ENCODE results near the gene IFT80. TPM values are rescaled to one million over a fixed set of nuclear protein-coding genes. Genes with fewer than 3 reads are reported as not detected.

The IFT80 gene
- total RNA-seq, 4 donors from 2014 or later: 5.5 to 11.9 (median 9.7) TPM

GRCh38 chr3:160395297-160395696, 3.7 kb downstream of the IFT80 start:
- Histone ChIP-seq H3K27ac (replicated peaks in 1 of 4) (no peak overlapping the region), H3K27me3 (no peaks in the 10 kb centered on the region), H3K4me1 (peaks cover 5 to 14% (median 13%) of the 10 kb centered on the region in 4 donors), H3K9me3 (no peaks in the 10 kb centered on the region), H3K36me3 (peaks cover 0 to 2% (median 0%) of the 10 kb centered on the region in 4 donors), H3K4me3 (no peak overlapping the region)
- intact Hi-C loops (cut with DNase I): loop anchor here (10.0 kb wide), 1 partner anchor 830 kb away; the partner anchor contains the start of gene NMD3
- no peak for DNase-seq (ENCODE audit: extremely low spot score)
- TF ChIP-seq POLR2AphosphoS5 (IDR thresholded peaks at IDR 0.05) (no peak), POLR2A (IDR thresholded peaks at IDR 0.05; ENCODE audit: low read depth) (no peak), EP300 (IDR thresholded peaks at IDR 0.05) (no peak)
- TF ChIP-seq, protein P1, sequence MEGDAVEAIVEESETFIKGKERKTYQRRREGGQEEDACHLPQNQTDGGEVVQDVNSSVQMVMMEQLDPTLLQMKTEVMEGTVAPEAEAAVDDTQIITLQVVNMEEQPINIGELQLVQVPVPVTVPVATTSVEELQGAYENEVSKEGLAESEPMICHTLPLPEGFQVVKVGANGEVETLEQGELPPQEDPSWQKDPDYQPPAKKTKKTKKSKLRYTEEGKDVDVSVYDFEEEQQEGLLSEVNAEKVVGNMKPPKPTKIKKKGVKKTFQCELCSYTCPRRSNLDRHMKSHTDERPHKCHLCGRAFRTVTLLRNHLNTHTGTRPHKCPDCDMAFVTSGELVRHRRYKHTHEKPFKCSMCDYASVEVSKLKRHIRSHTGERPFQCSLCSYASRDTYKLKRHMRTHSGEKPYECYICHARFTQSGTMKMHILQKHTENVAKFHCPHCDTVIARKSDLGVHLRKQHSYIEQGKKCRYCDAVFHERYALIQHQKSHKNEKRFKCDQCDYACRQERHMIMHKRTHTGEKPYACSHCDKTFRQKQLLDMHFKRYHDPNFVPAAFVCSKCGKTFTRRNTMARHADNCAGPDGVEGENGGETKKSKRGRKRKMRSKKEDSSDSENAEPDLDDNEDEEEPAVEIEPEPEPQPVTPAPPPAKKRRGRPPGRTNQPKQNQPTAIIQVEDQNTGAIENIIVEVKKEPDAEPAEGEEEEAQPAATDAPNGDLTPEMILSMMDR (IDR thresholded peaks at IDR 0.05): no peak

GRCh38 chr3:160394009-160394392, 5.0 kb downstream of the IFT80 start:
- no peak overlapping the region for H3K4me3 ChIP-seq
- H3K27ac ChIP-seq (replicated peaks in 1 of 4): no peak overlapping the region
- TF ChIP-seq, protein P1 (IDR thresholded peaks at IDR 0.05): no peak
- no peak for TF ChIP-seq EP300 (IDR thresholded peaks at IDR 0.05)
- TF ChIP-seq POLR2AphosphoS5 (IDR thresholded peaks at IDR 0.05): no peak
- TF ChIP-seq POLR2A (IDR thresholded peaks at IDR 0.05; ENCODE audit: low read depth): no peak
- no peaks in the 10 kb centered on the region for H3K27me3 ChIP-seq
- H3K4me1 ChIP-seq: peaks cover 5 to 8% (median 7%) of the 10 kb centered on the region in 4 donors
- intact Hi-C loops (cut with DNase I): loop anchor here (10.0 kb wide), 1 partner anchor 831 kb away; the partner anchor contains the start of gene NMD3
- WGBS: 97% methylated on average over 3 of the region's 3 CpGs
- peaks cover 0 to 2% (median 0%) of the 10 kb centered on the region in 4 donors for H3K36me3 ChIP-seq
- no peak for DNase-seq (ENCODE audit: extremely low spot score)
- no peaks in the 10 kb centered on the region for H3K9me3 ChIP-seq

DNA sequence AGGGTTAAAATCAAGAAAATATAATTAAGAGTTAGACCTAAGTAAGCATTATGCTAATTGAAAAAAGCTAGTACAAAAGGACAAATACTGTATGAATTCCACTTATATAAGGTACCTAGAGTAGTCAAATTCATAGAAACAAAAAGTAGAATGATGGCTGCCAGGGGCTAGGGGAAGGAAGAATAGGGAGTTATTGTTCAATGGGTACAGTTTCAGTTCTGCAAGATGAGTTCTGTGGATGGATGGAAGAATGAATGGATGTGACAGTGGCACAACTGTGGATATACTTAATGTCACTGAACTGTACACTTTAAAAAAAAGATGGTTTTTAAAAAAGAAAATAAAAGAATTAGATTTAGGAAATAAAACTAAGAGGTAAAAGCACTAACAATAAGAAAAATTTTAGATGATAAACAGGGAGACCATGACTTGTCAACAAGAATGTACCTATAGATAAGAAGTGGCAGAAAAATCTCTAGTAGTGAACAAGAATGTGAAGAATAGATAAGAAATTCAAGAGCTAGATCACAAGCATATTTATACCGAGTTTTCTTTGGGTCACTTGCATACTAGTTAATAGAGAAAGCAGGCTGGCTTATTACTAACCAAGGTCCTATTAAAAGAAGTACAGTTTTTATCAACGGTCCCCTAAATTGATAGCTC, 5.5 kb downstream of the IFT80 start:
- DNase-seq (ENCODE audit: extremely low spot score): no peak

GRCh38 chr3:160392798-160393197, 6.2 kb downstream of the IFT80 start:
- intact Hi-C loops (cut with DNase I): loop anchor here (10.0 kb wide), 1 partner anchor 832 kb away; the partner anchor contains the start of gene NMD3
- Histone ChIP-seq H3K27me3 (no peaks in the 10 kb centered on the region), H3K27ac (replicated peaks in 1 of 4) (no peak overlapping the region), H3K36me3 (peaks cover 0 to 2% (median 0%) of the 10 kb centered on the region in 4 donors), H3K4me3 (no peak overlapping the region), H3K4me1 (no peaks in the 10 kb centered on the region), H3K9me3 (no peaks in the 10 kb centered on the region)
- DNase-seq (ENCODE audit: extremely low spot score): no peak
- TF ChIP-seq POLR2A (IDR thresholded peaks at IDR 0.05; ENCODE audit: low read depth) (no peak), POLR2AphosphoS5 (IDR thresholded peaks at IDR 0.05) (no peak), EP300 (IDR thresholded peaks at IDR 0.05) (no peak)
- TF ChIP-seq, protein P1 (IDR thresholded peaks at IDR 0.05): no peak

More for the DNA sequence above, 5.5 kb downstream of the IFT80 start:
- no peak overlapping the region for H3K27ac ChIP-seq (replicated peaks in 1 of 4)
- intact Hi-C loops (cut with DNase I): loop anchor here (10.0 kb wide), 1 partner anchor 831 kb away; the partner anchor contains the start of gene NMD3
- peaks cover 3 to 6% (median 5%) of the 10 kb centered on the region in 4 donors for H3K4me1 ChIP-seq
- TF ChIP-seq EP300 (IDR thresholded peaks at IDR 0.05) (no peak), POLR2A (IDR thresholded peaks at IDR 0.05; ENCODE audit: low read depth) (no peak), POLR2AphosphoS5 (IDR thresholded peaks at IDR 0.05) (no peak)
- TF ChIP-seq, protein P1 (IDR thresholded peaks at IDR 0.05): no peak
- no peaks in the 10 kb centered on the region for H3K9me3 ChIP-seq
- no peak overlapping the region for H3K4me3 ChIP-seq
- peaks cover 0 to 2% (median 0%) of the 10 kb centered on the region in 4 donors for H3K36me3 ChIP-seq
- 88% methylated on average over 2 of the region's 2 CpGs for WGBS
- no peaks in the 10 kb centered on the region for H3K27me3 ChIP-seq
